Measurements from ENCODE around the gene DNAJC6.
"Not testable (repeated sequence)": the region's sequence is repeated elsewhere in the genome, so short reads cannot be mapped to it uniquely, and the experiment has no call there.

Gene DNAJC6

GRCh38 chr1:65368403-65368802 lies 59.1 kb downstream of the DNAJC6 start:
- TF ChIP-seq, protein P1, sequence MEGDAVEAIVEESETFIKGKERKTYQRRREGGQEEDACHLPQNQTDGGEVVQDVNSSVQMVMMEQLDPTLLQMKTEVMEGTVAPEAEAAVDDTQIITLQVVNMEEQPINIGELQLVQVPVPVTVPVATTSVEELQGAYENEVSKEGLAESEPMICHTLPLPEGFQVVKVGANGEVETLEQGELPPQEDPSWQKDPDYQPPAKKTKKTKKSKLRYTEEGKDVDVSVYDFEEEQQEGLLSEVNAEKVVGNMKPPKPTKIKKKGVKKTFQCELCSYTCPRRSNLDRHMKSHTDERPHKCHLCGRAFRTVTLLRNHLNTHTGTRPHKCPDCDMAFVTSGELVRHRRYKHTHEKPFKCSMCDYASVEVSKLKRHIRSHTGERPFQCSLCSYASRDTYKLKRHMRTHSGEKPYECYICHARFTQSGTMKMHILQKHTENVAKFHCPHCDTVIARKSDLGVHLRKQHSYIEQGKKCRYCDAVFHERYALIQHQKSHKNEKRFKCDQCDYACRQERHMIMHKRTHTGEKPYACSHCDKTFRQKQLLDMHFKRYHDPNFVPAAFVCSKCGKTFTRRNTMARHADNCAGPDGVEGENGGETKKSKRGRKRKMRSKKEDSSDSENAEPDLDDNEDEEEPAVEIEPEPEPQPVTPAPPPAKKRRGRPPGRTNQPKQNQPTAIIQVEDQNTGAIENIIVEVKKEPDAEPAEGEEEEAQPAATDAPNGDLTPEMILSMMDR (IDR thresholded peaks at IDR 0.05; ENCODE audit: control insufficient read depth, extremely low read depth, insufficient read depth) = no peak
- no peak for DNase-seq (ENCODE audit: low read depth)
- no peak overlapping the region for H3K4me3 ChIP-seq (ENCODE audit: low read depth, low read length)

DNA sequence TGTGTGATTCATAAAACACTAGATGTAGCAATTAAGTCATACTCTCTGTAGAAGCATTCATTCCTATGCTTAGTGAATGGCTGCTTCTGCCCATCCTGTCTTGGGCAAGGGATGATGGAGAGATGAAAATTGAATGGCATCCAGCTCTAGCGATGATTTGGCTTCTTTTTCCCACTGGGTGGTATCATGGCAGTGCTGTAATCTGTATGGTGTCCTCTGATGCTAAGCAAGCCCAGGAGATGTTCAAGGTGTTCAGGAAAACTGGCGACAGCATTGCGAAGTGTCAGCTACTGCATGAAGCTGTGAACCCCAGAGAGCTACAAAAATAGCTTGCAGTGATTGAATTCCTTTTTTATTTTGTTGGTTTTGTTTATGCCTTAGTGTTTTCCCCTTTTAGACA lies 62.2 kb downstream of the DNAJC6 start:
- TF ChIP-seq, protein P1 (IDR thresholded peaks at IDR 0.05; ENCODE audit: control insufficient read depth, extremely low read depth, insufficient read depth) = no peak
- H3K4me3 ChIP-seq (ENCODE audit: low read depth, low read length) = no peak overlapping the region
- no peak for DNase-seq (ENCODE audit: low read depth)

DNA sequence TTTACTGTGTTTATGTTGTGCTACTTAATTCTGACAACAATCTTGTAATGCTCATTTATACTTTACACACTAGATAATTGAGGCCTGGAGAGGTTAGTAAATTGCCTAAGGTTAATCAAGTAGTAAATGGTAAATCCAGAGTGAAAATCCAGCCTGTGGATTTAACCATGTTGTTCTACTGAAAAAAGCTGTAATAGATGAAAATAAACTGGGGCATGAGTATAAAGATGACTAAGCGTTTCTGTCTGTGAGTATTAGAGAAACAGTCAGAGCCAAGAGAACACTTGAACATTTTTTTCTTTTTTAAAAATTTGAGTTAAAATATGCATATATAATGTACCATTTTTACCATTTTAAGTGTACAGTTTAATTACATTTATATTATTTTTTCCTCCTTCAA lies 63.2 kb downstream of the DNAJC6 start:
- H3K4me3 ChIP-seq (ENCODE audit: low read depth, low read length) = no peak overlapping the region
- TF ChIP-seq, protein P1 (IDR thresholded peaks at IDR 0.05; ENCODE audit: control insufficient read depth, extremely low read depth, insufficient read depth) = no peak
- DNase-seq (ENCODE audit: low read depth) = no peak

DNA sequence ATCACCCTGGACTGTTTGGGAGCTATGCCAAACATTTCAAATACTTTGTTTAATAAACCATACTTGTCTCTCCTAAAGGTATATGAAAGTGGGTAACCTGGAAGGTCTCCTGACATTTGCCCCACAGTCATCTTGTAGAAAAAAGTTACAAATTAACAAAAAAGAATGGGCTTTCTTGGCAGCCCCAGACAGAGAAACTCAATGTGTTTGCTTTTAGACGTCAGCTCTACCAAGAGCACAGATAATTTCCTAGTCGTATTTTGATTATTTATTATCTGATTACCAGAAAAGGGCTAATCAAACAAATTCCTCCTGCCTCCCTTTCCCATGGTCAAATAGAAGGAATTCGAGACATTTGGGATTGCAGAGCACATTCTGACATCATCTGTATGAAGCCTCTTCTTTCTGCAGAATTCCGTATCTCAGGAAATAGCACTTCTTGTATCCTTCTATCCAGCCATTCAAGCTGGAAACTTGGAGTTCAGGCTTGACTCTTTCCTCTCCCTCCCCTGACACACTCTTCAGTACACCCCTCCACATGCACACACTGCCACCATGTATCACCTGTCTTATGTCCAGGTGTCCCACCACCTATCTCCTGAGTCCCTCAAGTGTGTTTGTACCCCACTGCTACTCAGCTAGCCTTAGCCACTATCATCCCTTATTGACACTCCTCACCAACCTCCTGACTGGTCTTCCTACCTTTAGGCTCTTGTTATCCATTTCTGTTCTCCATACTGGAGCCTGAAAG lies 68.3 kb downstream of the DNAJC6 start:
- DNase-seq (ENCODE audit: low read depth) = no peak
- TF ChIP-seq, protein P1 (IDR thresholded peaks at IDR 0.05; ENCODE audit: control insufficient read depth, extremely low read depth, insufficient read depth) = no peak

GRCh38 chr1:65378247-65378946 lies 69.1 kb downstream of the DNAJC6 start:
- no peak overlapping the region for H3K4me3 ChIP-seq (ENCODE audit: low read depth, low read length)
- no peak for DNase-seq (ENCODE audit: low read depth)
- TF ChIP-seq, protein P1 (IDR thresholded peaks at IDR 0.05; ENCODE audit: control insufficient read depth, extremely low read depth, insufficient read depth) = no peak

More for the DNA sequence above, 68.3 kb downstream of the DNAJC6 start:
- H3K4me3 ChIP-seq (ENCODE audit: low read depth, low read length) = no peak overlapping the region

GRCh38 chr1:65384426-65384825 lies 75.1 kb downstream of the DNAJC6 start:
- not testable (repeated sequence) for DNase-seq (ENCODE audit: low read depth); H3K4me3 ChIP-seq (ENCODE audit: low read depth, low read length)

- TF ChIP-seq, protein P1 (IDR thresholded peaks at IDR 0.05; ENCODE audit: control insufficient read depth, extremely low read depth, insufficient read depth) = no peak
- H3K4me3 ChIP-seq (ENCODE audit: low read depth, low read length) = no peak overlapping the region
- DNase-seq (ENCODE audit: low read depth) = no peak
Measured at GRCh38 chr1:65386439-65386838, 77.1 kb downstream of the DNAJC6 start.

All from LNCaP clone FGC (cell line).